Uterus (tissue), 4 donors: ENCODE measurements around the gene MORC3. TPM values are rescaled to one million over a fixed set of nuclear protein-coding genes. Genes with fewer than 3 reads are reported as not detected.

Experiments used
- DNase-seq, 2 donors: peaks; one replicate each; pipeline ENCODE4 v3.0.0-alpha.2; 2019 to 2020
- H3K27ac ChIP-seq, 2 donors: fragments of 200-600 bp; sonication (generic); 1 replicate in 1 of 2; 2 replicates in 1 of 2; pipeline ENCODE4 v1.5.1; 2016 to 2018
- H3K27me3 ChIP-seq, 2 donors: fragments of 200-600 bp; sonication (generic); one replicate each; pipeline ENCODE4 v1.5.1; 2018 to 2019; ENCODE audit warnings: control low read depth in 1 of 2
- H3K36me3 ChIP-seq, 2 donors: fragments of 200-600 bp; sonication (generic); one replicate each; pipeline ENCODE4 v1.5.1; 2019; ENCODE audit warnings: control low read depth in 1 of 2
- H3K4me1 ChIP-seq, 2 donors: fragments of 200-600 bp; sonication (generic); one replicate each; pipeline ENCODE4 v1.5.1; 2018 to 2019; ENCODE audit warnings: control low read depth in 1 of 2
- H3K4me3 ChIP-seq, 2 donors: fragments of 200-600 bp; sonication (generic); 1 replicate in 1 of 2; 2 replicates in 1 of 2; pipeline ENCODE4 v1.5.1; 2018 to 2019; ENCODE audit warnings: mild to moderate bottlenecking in 1 of 2
- H3K9me3 ChIP-seq, 2 donors: fragments of 200-600 bp; sonication (generic); one replicate each; pipeline ENCODE4 v1.5.1; 2019; ENCODE audit warnings: control low read depth in 1 of 2
- POLR2A ChIP-seq, 2 donors: fragments of 450-650 bp; IDR thresholded peaks; one replicate each; pipeline ENCODE4 v1.6.1; 2016; ENCODE audit warnings: antibody characterized with exemption in 2 of 2, mild to moderate bottlenecking in 1 of 2, moderate library complexity in 1 of 2
- intact Hi-C: fragments of 100-400 bp; cut with DNase I; formaldehyde crosslinking; loops from one replicate; pipeline ENCODE4 v1.15.1; 2023; ENCODE audit warnings: low total_unique reads
- total RNA-seq, 4 donors: library from RNA; depleted of rRNA in 3 of 4; stranded (reverse); fragments of >200 nt in 3 of 4; gene quantifications; one replicate each; pipeline versions ENCODE4 v1.1.0 to v1.2.4, GENCODE V29; 2014 to 2023
- TF ChIP-seq, protein P1 (sequence below), 4 experiments: fragments of 200-600 bp in 2 of 4; fragments of 450-650 bp in 2 of 4; sonication (generic) in 2 of 4; IDR thresholded peaks; one replicate each; pipeline ENCODE4 v1.5.1; 2016 to 2019; ENCODE audit warnings: antibody characterized with exemption in 4 of 4, mild to moderate bottlenecking in 2 of 4, moderate library complexity in 1 of 4
- donor health status: DM: yes; HTN: yes; CAD: no.

MORC3 gene
- total RNA-seq, 4 donors from 2014 or later: 23.3 to 95.1 (median 59.4) TPM

DNA sequence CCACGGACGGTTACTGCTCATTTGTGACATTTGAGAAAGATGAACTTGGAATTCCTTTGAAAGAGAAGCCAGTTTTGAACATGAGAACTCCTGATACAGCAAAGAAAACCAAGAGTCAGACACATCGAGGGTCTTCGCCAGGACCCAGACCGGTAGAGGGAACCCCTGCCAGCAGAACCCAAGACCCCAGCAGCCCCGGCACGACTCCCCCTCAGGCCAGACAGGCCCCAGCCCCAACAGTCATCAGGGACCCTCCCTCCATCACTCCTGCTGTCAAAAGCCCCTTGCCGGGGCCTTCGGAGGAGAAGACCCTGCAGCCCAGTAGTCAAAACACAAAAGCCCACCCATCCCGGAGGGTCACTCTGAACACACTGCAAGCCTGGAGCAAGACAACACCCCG, 92.9 kb downstream of the MORC3 start:
- no peak for DNase-seq
- intact Hi-C loops: no loop called here
- no peaks in the 10 kb centered on the region for H3K36me3 ChIP-seq
- TF ChIP-seq, protein P1, sequence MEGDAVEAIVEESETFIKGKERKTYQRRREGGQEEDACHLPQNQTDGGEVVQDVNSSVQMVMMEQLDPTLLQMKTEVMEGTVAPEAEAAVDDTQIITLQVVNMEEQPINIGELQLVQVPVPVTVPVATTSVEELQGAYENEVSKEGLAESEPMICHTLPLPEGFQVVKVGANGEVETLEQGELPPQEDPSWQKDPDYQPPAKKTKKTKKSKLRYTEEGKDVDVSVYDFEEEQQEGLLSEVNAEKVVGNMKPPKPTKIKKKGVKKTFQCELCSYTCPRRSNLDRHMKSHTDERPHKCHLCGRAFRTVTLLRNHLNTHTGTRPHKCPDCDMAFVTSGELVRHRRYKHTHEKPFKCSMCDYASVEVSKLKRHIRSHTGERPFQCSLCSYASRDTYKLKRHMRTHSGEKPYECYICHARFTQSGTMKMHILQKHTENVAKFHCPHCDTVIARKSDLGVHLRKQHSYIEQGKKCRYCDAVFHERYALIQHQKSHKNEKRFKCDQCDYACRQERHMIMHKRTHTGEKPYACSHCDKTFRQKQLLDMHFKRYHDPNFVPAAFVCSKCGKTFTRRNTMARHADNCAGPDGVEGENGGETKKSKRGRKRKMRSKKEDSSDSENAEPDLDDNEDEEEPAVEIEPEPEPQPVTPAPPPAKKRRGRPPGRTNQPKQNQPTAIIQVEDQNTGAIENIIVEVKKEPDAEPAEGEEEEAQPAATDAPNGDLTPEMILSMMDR (IDR thresholded peaks at IDR 0.05): no peak
- TF ChIP-seq POLR2A (IDR thresholded peaks at IDR 0.05): no peak
- H3K27me3 ChIP-seq: no peaks in the 10 kb centered on the region
- no peak overlapping the region for H3K4me3 ChIP-seq
- H3K9me3 ChIP-seq: no peaks in the 10 kb centered on the region
- H3K4me1 ChIP-seq: no peaks in the 10 kb centered on the region
- no peak overlapping the region for H3K27ac ChIP-seq

DNA sequence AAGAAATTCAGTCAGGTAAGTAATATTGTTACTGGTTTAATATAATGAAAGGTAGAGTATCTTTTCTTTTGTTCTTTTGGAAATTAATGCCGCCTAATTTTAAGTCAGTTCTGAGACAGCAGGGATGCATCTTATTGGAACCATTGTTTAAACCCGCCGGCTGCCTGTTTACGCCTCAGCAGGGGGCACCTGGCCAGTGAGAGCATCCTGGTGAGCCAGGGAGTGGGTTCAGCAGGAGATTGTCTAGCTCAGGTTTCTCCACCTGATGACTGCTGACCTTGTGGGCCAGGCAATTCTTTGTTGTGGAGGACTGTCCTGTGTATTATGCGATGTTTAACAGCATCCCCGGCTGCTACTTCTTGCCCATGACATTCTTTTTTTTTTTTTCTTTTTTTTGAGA, 95.4 kb downstream of the MORC3 start:
- H3K27me3 ChIP-seq: no peaks in the 10 kb centered on the region
- H3K27ac ChIP-seq: no peak overlapping the region
- no peaks in the 10 kb centered on the region for H3K9me3 ChIP-seq
- DNase-seq: no peak
- TF ChIP-seq, protein P1 (IDR thresholded peaks at IDR 0.05): no peak
- no peak for TF ChIP-seq POLR2A (IDR thresholded peaks at IDR 0.05)
- no peaks in the 10 kb centered on the region for H3K4me1 ChIP-seq
- intact Hi-C loops: no loop called here
- H3K4me3 ChIP-seq: no peak overlapping the region
- no peaks in the 10 kb centered on the region for H3K36me3 ChIP-seq

DNA sequence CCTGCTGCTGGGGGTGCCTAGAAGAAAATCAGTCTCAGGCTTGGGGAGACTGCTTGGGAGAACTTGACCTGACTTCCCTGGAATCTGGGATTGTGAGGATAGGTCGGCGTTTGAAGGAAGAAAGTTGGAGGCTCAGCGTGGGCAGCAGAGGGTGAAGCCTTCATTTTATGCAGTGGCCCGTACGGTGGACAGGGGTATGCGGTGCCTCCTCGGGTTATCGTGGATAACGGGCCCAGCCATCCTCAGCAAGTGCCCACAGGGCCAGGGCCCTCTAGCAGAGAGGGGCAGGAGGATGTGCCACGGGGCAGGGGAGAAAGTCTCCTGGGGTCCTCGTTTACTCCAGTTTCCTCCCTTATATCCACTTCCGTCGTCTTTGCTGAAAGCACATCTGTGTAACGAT, 99.2 kb downstream of the MORC3 start:
- intact Hi-C loops: no loop called here
- TF ChIP-seq POLR2A (IDR thresholded peaks at IDR 0.05): no peak
- TF ChIP-seq, protein P1 (IDR thresholded peaks at IDR 0.05): no peak
- Histone ChIP-seq H3K9me3 (no peaks in the 10 kb centered on the region), H3K36me3 (no peaks in the 10 kb centered on the region), H3K27me3 (no peaks in the 10 kb centered on the region), H3K4me3 (no peak overlapping the region), H3K27ac (no peak overlapping the region), H3K4me1 (no peaks in the 10 kb centered on the region)
- DNase-seq: no peak

DNA sequence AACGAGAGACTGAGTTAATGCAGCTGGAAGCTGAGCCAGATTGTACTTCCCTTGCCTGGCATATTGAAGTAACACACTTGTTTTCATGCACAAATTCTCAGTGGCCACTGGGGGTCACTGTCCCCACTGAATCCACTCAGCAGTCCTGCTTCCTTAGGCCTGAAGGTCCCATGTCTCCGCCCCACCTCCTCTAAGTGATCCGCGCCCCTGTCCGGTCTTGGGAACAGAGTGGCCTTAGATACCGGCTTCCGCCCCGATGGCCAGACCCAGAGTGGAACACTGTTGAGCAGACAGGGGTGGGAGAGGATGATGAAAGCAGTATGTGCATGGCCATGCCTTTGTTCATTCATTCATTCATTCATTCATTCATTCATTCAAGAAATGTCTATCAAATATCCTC, 100.0 kb downstream of the MORC3 start:
- TF ChIP-seq, protein P1 (IDR thresholded peaks at IDR 0.05): peak; percentile 53 to 76 (median 64)
- TF ChIP-seq POLR2A (IDR thresholded peaks at IDR 0.05): no peak
- no peaks in the 10 kb centered on the region for H3K9me3 ChIP-seq
- H3K27me3 ChIP-seq: no peaks in the 10 kb centered on the region
- no peak overlapping the region for H3K27ac ChIP-seq
- intact Hi-C loops: no loop called here
- H3K4me3 ChIP-seq: no peak overlapping the region
- H3K4me1 ChIP-seq: no peaks in the 10 kb centered on the region
- H3K36me3 ChIP-seq: no peaks in the 10 kb centered on the region
- DNase-seq: peak; percentile 70 to 72

DNA sequence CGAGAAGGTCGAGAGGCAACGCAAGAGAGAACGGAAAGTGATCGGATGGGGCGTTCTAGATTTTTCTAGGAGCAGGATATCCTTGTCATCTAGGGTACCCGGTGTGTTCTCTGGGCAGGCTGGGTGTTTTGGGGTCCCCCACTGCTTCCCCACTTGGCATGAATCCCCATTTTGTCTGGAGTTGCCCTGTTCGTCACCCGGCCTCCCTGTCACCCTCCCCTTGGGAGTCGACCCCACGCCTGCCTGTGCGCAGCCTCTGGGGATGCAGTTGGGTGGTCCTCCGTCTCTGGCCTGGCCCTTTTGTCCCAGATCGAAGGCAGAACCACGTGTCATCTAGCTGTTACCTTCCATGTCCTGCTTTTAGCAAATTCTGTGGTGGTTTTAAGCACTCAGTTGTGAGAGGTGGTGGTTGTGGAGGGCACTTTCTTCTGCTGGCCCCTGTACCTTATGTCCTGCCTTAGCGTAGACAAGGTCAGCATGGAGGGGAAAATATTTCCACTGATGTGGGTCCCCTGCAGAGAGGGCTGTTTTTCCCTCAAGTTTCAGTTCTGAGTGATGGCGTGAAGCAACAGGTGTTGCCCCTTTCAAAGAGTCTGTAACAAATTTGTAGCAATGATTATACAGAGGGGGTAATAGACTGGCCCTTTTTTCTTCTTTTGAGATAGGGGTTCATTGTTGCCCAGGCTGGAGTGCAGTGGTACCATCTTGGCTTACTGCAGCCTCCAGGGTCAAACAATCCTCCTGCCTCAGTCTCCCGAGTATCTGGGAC, 100.8 kb downstream of the MORC3 start:
- intact Hi-C loops: no loop called here
- DNase-seq: no peak
- Histone ChIP-seq H3K27ac (no peak overlapping the region), H3K27me3 (no peaks in the 10 kb centered on the region), H3K4me1 (no peaks in the 10 kb centered on the region), H3K4me3 (no peak overlapping the region), H3K36me3 (no peaks in the 10 kb centered on the region), H3K9me3 (no peaks in the 10 kb centered on the region)
- TF ChIP-seq, protein P1 (IDR thresholded peaks at IDR 0.05): no peak
- no peak for TF ChIP-seq POLR2A (IDR thresholded peaks at IDR 0.05)
